Peyer's patch (tissue), 4 donors: Measurements from ENCODE around the gene SAG.

Experiments used
- POLR2A ChIP-seq, 2 donors: fragments of 450-650 bp; IDR thresholded peaks; one replicate each; pipeline ENCODE4 v1.5.1; 2017; ENCODE audit warnings: antibody characterized with exemption in 2 of 2, mild to moderate bottlenecking in 2 of 2, moderate library complexity in 2 of 2
- TF ChIP-seq, protein P1 (sequence below), 6 experiments: fragments of 450-650 bp in 4 of 6; fragments of 200-600 bp in 2 of 6; sonication (generic) in 1 of 6; IDR thresholded peaks; one replicate each; pipeline ENCODE4 v1.5.1; 2017 to 2019; ENCODE audit warnings: antibody characterized with exemption in 6 of 6, mild to moderate bottlenecking in 3 of 6, moderate library complexity in 1 of 6

DNA sequence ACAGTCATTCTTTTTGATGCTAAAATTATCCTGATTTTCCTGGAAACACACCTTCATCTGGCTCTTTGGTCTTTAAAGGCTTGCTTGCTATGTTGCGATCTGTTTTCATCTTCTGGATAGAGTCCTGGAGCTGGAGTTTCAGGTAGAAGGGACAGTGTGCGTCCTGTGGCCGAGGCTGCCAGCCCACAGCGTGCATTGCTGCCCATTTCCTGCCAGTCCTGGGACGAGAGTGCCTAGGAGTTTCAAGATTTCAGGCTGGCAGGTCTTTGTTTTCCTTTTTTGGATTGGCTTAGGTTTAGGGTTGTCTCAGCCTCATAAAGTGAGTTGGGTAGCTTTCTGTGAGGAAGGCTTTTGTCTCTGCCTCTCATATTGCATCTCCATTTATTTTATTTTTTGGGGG lies 61.1 kb downstream of the SAG start:
- TF ChIP-seq, protein P1, sequence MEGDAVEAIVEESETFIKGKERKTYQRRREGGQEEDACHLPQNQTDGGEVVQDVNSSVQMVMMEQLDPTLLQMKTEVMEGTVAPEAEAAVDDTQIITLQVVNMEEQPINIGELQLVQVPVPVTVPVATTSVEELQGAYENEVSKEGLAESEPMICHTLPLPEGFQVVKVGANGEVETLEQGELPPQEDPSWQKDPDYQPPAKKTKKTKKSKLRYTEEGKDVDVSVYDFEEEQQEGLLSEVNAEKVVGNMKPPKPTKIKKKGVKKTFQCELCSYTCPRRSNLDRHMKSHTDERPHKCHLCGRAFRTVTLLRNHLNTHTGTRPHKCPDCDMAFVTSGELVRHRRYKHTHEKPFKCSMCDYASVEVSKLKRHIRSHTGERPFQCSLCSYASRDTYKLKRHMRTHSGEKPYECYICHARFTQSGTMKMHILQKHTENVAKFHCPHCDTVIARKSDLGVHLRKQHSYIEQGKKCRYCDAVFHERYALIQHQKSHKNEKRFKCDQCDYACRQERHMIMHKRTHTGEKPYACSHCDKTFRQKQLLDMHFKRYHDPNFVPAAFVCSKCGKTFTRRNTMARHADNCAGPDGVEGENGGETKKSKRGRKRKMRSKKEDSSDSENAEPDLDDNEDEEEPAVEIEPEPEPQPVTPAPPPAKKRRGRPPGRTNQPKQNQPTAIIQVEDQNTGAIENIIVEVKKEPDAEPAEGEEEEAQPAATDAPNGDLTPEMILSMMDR (IDR thresholded peaks at IDR 0.05): no peak
- no peak for TF ChIP-seq POLR2A (IDR thresholded peaks at IDR 0.05)
